Loucy (cell line): ENCODE results near the gene PLIN1.

ENCODE experiments used
- EZH2phosphoT487 ChIP-seq: fragments of 200-600 bp; IDR thresholded peaks from 2 replicates; pipeline ENCODE4 v1.6.1; 2018; ENCODE audit warnings: antibody characterized with exemption, mild to moderate bottlenecking, moderate library complexity, borderline replicate concordance
- TF ChIP-seq, protein P1 (sequence below): fragments of 200-600 bp; sonication (generic); conservative IDR thresholded peaks from 2 replicates; pipeline ENCODE4 v1.5.1; 2014; ENCODE audit warnings: mild to moderate bottlenecking, antibody characterized with exemption, low read length

DNA sequence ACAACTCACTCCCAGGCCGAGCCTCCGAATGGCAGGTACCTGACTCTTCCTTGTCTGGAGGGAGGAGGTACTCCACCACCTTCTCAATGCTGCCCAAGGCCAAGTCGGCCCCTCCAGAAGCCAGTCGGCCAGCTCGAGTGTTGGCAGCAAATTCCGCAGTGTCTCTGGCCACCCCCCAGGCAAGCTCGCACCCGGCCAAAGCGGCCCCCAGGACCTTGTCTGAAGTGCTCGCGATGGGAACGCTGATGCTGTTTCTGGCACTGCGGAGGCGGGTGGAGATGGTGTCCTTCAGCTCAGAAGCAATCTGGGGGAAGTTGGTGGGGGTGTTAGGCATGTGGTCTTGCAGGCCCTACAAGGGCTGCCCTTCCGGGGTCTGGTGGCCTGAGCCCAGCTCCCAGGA is 9.2 kb downstream of the PLIN1 start:
- TF ChIP-seq, protein P1, sequence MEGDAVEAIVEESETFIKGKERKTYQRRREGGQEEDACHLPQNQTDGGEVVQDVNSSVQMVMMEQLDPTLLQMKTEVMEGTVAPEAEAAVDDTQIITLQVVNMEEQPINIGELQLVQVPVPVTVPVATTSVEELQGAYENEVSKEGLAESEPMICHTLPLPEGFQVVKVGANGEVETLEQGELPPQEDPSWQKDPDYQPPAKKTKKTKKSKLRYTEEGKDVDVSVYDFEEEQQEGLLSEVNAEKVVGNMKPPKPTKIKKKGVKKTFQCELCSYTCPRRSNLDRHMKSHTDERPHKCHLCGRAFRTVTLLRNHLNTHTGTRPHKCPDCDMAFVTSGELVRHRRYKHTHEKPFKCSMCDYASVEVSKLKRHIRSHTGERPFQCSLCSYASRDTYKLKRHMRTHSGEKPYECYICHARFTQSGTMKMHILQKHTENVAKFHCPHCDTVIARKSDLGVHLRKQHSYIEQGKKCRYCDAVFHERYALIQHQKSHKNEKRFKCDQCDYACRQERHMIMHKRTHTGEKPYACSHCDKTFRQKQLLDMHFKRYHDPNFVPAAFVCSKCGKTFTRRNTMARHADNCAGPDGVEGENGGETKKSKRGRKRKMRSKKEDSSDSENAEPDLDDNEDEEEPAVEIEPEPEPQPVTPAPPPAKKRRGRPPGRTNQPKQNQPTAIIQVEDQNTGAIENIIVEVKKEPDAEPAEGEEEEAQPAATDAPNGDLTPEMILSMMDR, result no peak
- TF ChIP-seq EZH2phosphoT487, result no peak
